Vagina (tissue), 2 donors: Measurements from ENCODE around the gene CARS2.

ENCODE experiments used
- POLR2AphosphoS5 ChIP-seq, 2 donors: sonication (generic); formaldehyde crosslinking; IDR thresholded peaks; one replicate each; pipeline ENCODE4 v1.9.0; 2017; ENCODE audit warnings: antibody characterized with exemption in 2 of 2, mild to moderate bottlenecking in 2 of 2, low read depth in 1 of 2; ENCODE audit not compliant: insufficient read depth in 1 of 2
- TF ChIP-seq, protein P1 (sequence below), 3 experiments: fragments of 450-650 bp in 2 of 3; fragments of 200-600 bp in 1 of 3; sonication (generic) in 1 of 3; IDR thresholded peaks; one replicate each; pipeline ENCODE4 v1.5.1; 2017 to 2019; ENCODE audit warnings: antibody characterized with exemption in 3 of 3, mild to moderate bottlenecking in 2 of 3, moderate library complexity in 2 of 3

- TF ChIP-seq POLR2AphosphoS5 (IDR thresholded peaks at IDR 0.05; ENCODE audit: insufficient read depth in 1 of 2, low read depth in 1 of 2), result no peak
- TF ChIP-seq, protein P1, sequence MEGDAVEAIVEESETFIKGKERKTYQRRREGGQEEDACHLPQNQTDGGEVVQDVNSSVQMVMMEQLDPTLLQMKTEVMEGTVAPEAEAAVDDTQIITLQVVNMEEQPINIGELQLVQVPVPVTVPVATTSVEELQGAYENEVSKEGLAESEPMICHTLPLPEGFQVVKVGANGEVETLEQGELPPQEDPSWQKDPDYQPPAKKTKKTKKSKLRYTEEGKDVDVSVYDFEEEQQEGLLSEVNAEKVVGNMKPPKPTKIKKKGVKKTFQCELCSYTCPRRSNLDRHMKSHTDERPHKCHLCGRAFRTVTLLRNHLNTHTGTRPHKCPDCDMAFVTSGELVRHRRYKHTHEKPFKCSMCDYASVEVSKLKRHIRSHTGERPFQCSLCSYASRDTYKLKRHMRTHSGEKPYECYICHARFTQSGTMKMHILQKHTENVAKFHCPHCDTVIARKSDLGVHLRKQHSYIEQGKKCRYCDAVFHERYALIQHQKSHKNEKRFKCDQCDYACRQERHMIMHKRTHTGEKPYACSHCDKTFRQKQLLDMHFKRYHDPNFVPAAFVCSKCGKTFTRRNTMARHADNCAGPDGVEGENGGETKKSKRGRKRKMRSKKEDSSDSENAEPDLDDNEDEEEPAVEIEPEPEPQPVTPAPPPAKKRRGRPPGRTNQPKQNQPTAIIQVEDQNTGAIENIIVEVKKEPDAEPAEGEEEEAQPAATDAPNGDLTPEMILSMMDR (IDR thresholded peaks at IDR 0.05), result no peak
Measured at GRCh38 chr13:110600980-110601379, 104.9 kb downstream of the CARS2 start.
